Activated CD8-positive, alpha-beta T cell treated with anti-CD3 and anti-CD28 coated beads for 36 hours (primary cell): ENCODE data around the gene ECE1. TPM values are rescaled to one million over a fixed set of nuclear protein-coding genes. Genes with fewer than 3 reads are reported as not detected.
A peak's percentile ranks its signal among the peaks of the same experiment; 100 is the strongest.

Source experiments
- ATAC-seq: fragments of 200-7000 bp; cut with Tn5 transposase; one replicate; pipeline ENCODE4 v1.10.0; 2021; ENCODE audit warnings: mild to moderate bottlenecking, moderate library complexity
- CTCF ChIA-PET: fragments of 350-600 bp; sonication (Branson Sonifier 250); formaldehyde crosslinking; loops from one replicate; lab custom pipeline; 2021; ENCODE audit warnings: antibody characterized with exemption; lab: Charles Lee
- POLR2A ChIA-PET: fragments of 350-600 bp; sonication (Branson Sonifier 250); formaldehyde crosslinking; loops from one replicate; lab custom pipeline; 2021; ENCODE audit warnings: antibody characterized with exemption; lab: Charles Lee
- DNase-seq: peaks from one replicate; pipeline ENCODE4 v3.0.0-alpha.2; 2020
- H3K27ac Mint-ChIP-seq: one replicate; pipeline ENCODE4 v1.8.0; 2021; ENCODE audit warnings: mild to moderate bottlenecking, mixed read lengths
- H3K27me3 Mint-ChIP-seq: one replicate; pipeline ENCODE4 v1.8.0; 2021; ENCODE audit warnings: mixed read lengths
- H3K36me3 Mint-ChIP-seq: one replicate; pipeline ENCODE4 v1.8.0; 2021; ENCODE audit warnings: low read depth, mixed read lengths
- H3K4me1 Mint-ChIP-seq: one replicate; pipeline ENCODE4 v1.8.0; 2021; ENCODE audit warnings: low read depth, mixed read lengths
- H3K4me3 Mint-ChIP-seq: one replicate; pipeline ENCODE4 v1.8.0; 2021; ENCODE audit warnings: mild to moderate bottlenecking, moderate library complexity, mixed read lengths
- H3K9me3 Mint-ChIP-seq: one replicate; pipeline ENCODE4 v1.8.0; 2021; ENCODE audit warnings: mixed read lengths
- CTCF ChIP-seq: fragments of 200-600 bp; IDR thresholded peaks from one replicate; pipeline ENCODE4 v1.8.0; 2022; ENCODE audit warnings: antibody characterized with exemption, mild to moderate bottlenecking
- intact Hi-C: fragments of 100-400 bp; cut with micrococcal nuclease; formaldehyde crosslinking; loops from one replicate; pipeline ENCODE4 v1.10.0; 2022
- total RNA-seq, 2 experiments: library from RNA; stranded (reverse); gene quantifications; one replicate each; pipeline ENCODE4 v1.2.3, GENCODE V29; 2021

Gene ECE1
- total RNA-seq, 2 experiments from 2014 or later = 118 to 127 TPM

DNA sequence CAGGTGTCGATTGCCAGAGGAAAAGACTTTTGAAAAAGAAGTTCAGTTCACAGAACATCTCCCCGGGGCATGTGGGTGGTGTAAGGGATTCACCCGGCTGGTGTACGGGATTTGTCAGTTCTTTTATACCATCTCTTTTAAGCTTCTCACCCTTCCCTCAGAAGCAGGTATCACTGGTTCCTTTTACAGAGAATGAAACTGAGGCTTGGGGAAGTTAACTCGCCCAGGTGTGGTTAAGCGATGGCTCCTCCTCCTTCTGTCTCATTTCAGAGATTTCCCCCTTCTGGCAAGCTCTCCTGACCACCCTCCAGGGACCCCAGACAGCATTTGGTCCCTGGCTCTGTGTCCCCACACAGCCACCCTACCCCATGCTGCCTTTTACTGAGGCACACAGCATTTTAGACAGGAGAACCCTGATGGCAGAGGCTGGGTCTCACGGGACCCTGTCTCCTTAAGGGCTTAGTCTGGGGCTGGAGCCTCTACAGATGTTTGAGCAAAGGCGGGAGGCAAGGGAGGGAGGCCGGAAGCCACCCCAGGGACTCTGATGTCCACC lies 2.8 kb upstream of the ECE1 start:
- ChIA-PET CTCF (interaction anchor here (1.0 to 5.6 kb wide), 10 partner anchors 10 to 76 kb away, joined by 3 to 62 read pairs (median 8); no protein-coding TSS in a partner anchor), POLR2A (interaction anchor here (0.6 to 7.2 kb wide), 19 partner anchors 11 to 732 kb away, joined by 3 to 90 read pairs (median 4); no protein-coding TSS in a partner anchor)
- intact Hi-C loops = loop anchor here (5.0 kb wide), 1 partner anchor 36 kb away; no protein-coding TSS in a partner anchor
- peak overlapping the region; percentile 63 for H3K4me3 Mint-ChIP-seq
- no peaks in the 10 kb centered on the region for H3K9me3 Mint-ChIP-seq
- H3K36me3 Mint-ChIP-seq = peaks cover 34% of the 10 kb centered on the region
- no peaks in the 10 kb centered on the region for H3K27me3 Mint-ChIP-seq
- peaks cover 82% of the 10 kb centered on the region for H3K4me1 Mint-ChIP-seq
- peak; percentile 22 for ATAC-seq
- H3K27ac Mint-ChIP-seq = peak overlapping the region; percentile 95
- DNase-seq = peak; percentile 87
- no peak for TF ChIP-seq CTCF

GRCh38 chr1:21292503-21292983 lies 2.3 kb upstream of the ECE1 start:
- peak overlapping the region; percentile 63 for H3K4me3 Mint-ChIP-seq

GRCh38 chr1:21291964-21292363 lies 1.7 kb upstream of the ECE1 start:
- TF ChIP-seq CTCF = no peak
- H3K4me3 Mint-ChIP-seq = peak overlapping the region; percentile 63
- peak overlapping the region; percentile 95 for H3K27ac Mint-ChIP-seq
- ATAC-seq = no peak
- peaks cover 77% of the 10 kb centered on the region for H3K4me1 Mint-ChIP-seq
- intact Hi-C loops = loop anchor here (5.0 kb wide), 1 partner anchor 35 kb away; no protein-coding TSS in a partner anchor
- ChIA-PET CTCF (interaction anchor here (1.0 to 5.6 kb wide), 9 partner anchors 10 to 77 kb away, joined by 3 to 62 read pairs (median 6); no protein-coding TSS in a partner anchor), POLR2A (interaction anchor here (0.6 to 7.2 kb wide), 11 partner anchors 10 to 311 kb away, joined by 3 to 90 read pairs (median 7); no protein-coding TSS in a partner anchor)
- no peaks in the 10 kb centered on the region for H3K27me3 Mint-ChIP-seq
- no peak for DNase-seq
- no peaks in the 10 kb centered on the region for H3K9me3 Mint-ChIP-seq
- H3K36me3 Mint-ChIP-seq = peaks cover 32% of the 10 kb centered on the region

More at GRCh38 chr1:21292503-21292983, 2.3 kb upstream of the ECE1 start:
- ATAC-seq (no peak), DNase-seq (no peak)
- intact Hi-C loops = loop anchor here (5.0 kb wide), 1 partner anchor 35 kb away; no protein-coding TSS in a partner anchor
- Mint-ChIP-seq H3K9me3 (no peaks in the 10 kb centered on the region), H3K36me3 (peaks cover 33% of the 10 kb centered on the region), H3K27ac (peak overlapping the region; percentile 95), H3K27me3 (no peaks in the 10 kb centered on the region), H3K4me1 (peaks cover 81% of the 10 kb centered on the region)
- ChIA-PET CTCF (interaction anchor here (1.0 to 5.6 kb wide), 11 partner anchors 10 to 76 kb away, joined by 3 to 62 read pairs (median 6); no protein-coding TSS in a partner anchor), POLR2A (interaction anchor here (0.6 to 7.2 kb wide), 15 partner anchors 11 to 310 kb away, joined by 3 to 90 read pairs (median 4); no protein-coding TSS in a partner anchor)
- no peak for TF ChIP-seq CTCF

- H3K4me3 Mint-ChIP-seq = peak overlapping the region; percentile 88
- ATAC-seq = no peak
- H3K27ac Mint-ChIP-seq = peak overlapping the region; percentile 93
- peaks cover 35% of the 10 kb centered on the region for H3K36me3 Mint-ChIP-seq
- POLR2A ChIA-PET = interaction anchor here (2.0 to 7.2 kb wide), 3 partner anchors 34 to 53 kb away, joined by 7 to 90 read pairs (median 62); no protein-coding TSS in a partner anchor
- intact Hi-C loops = loop anchor here (5.0 kb wide), 1 partner anchor 34 kb away; no protein-coding TSS in a partner anchor
- no peak for DNase-seq
- no peaks in the 10 kb centered on the region for H3K27me3 Mint-ChIP-seq
- CTCF ChIA-PET = interaction anchor here (0.6 to 5.6 kb wide), 10 partner anchors 8 to 78 kb away, joined by 3 to 62 read pairs (median 5); no protein-coding TSS in a partner anchor
- H3K4me1 Mint-ChIP-seq = peaks cover 69% of the 10 kb centered on the region
- TF ChIP-seq CTCF = no peak
- H3K9me3 Mint-ChIP-seq = no peaks in the 10 kb centered on the region
Observed at GRCh38 chr1:21291184-21291583, 921 bp upstream of the ECE1 start.
